Measurements from ENCODE around the gene SAMD14.
A peak's percentile ranks its signal among the peaks of the same experiment; 100 is the strongest.
"Not testable (repeated sequence)": the region's sequence is repeated elsewhere in the genome, so short reads cannot be mapped to it uniquely, and the experiment has no call there.

SAMD14 gene

GRCh38 chr17:50072130-50072529 lies 57.8 kb downstream of the SAMD14 start:
- DNase-seq: no peak

- DNase-seq: no peak
Measured at GRCh38 chr17:50071692-50072091, 58.3 kb downstream of the SAMD14 start.

GRCh38 chr17:50070908-50071680 lies 58.9 kb downstream of the SAMD14 start:
- DNase-seq: no peak

- DNase-seq: no peak
Measured at GRCh38 chr17:50067996-50068395, 62.0 kb downstream of the SAMD14 start.

GRCh38 chr17:50066995-50067394 lies 63.0 kb downstream of the SAMD14 start:
- no peak for DNase-seq

- no peak for DNase-seq
Measured at GRCh38 chr17:50065056-50065455, 64.9 kb downstream of the SAMD14 start.

- no peak for DNase-seq
Measured at GRCh38 chr17:50064253-50065001, 65.5 kb downstream of the SAMD14 start.

- DNase-seq: no peak
Measured at GRCh38 chr17:50063561-50064252, 66.3 kb downstream of the SAMD14 start.

GRCh38 chr17:50062293-50063243 lies 67.4 kb downstream of the SAMD14 start:
- DNase-seq: peak; percentile 68

GRCh38 chr17:50061713-50062045 lies 68.3 kb downstream of the SAMD14 start:
- DNase-seq: not testable (repeated sequence)

- peak; percentile 55 for DNase-seq
Measured at GRCh38 chr17:50060951-50061712, 68.8 kb downstream of the SAMD14 start.
